ENCODE data around the gene DHX8. TPM values are rescaled to one million over a fixed set of nuclear protein-coding genes. Genes with fewer than 3 reads are reported as not detected.

The DHX8 gene
- total RNA-seq, 1 experiment from 2014 or later, result 66.8 TPM

DNA sequence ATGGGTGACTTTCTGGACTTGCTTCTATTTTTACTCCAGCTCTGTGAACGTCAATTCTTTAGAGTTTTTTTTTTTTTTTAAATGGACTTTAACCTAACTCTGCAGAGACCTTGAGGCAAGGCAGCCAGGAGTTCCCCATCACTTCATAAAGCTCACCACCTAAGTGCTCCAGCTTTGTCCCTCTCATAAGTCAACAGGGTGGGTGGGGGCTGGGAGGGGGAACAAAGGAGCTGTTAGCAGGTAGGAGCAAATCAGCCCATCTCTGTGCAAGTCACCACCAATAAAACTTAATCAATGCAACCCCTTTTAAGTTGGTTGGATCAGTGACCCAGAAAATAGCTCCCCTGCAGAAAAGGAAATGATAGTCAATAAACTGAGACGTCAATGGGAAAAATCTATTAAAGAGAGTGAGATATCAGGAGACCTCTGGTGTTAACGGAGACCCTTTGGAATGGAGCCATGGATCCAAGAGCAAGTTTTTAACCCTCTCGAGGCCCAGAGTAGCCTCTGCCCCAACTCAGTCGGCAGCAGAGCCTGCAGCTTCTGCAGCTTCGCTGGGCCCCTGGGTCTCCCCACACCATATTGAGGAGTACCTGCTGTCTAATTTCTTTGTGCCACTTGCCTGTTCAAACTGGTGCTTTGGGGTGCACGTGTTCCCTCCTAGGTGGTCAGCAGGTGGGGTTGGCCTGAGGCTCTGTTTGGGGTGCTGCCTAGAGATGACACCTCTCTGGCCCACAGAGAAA, 90.0 kb downstream of the DHX8 start:
- H3K27ac Mint-ChIP-seq (ENCODE audit: unreplicated experiment), result no peak overlapping the region
- Histone ChIP-seq H3K4me3 (ENCODE audit: low read depth, low read length) (no peak overlapping the region), H3K9me3 (no peaks in the 10 kb centered on the region), H3K4me1 (peaks cover 48% of the 10 kb centered on the region), H3K36me3 (ENCODE audit: control insufficient read depth, insufficient read depth, low read length) (no peaks in the 10 kb centered on the region; the same call in 1 of the 2 replicates), H3K27me3 (replicated peaks; ENCODE audit: control insufficient read depth, insufficient read depth, low read length) (no peaks in the 10 kb centered on the region)
- POLR2A ChIA-PET, result interaction anchor here (0.6 to 1.2 kb wide), 10 partner anchors 11 to 213 kb away, joined by 3 to 5 read pairs (median 3); no protein-coding TSS in a partner anchor
- H3K36me3 Mint-ChIP-seq (ENCODE audit: insufficient read depth, unreplicated experiment), result peaks cover 2% of the 10 kb centered on the region
- peaks cover 47% of the 10 kb centered on the region for H3K4me1 Mint-ChIP-seq (ENCODE audit: low read depth, unreplicated experiment)
- H3K9me3 Mint-ChIP-seq (ENCODE audit: unreplicated experiment), result no peaks in the 10 kb centered on the region
- DNase-seq, result peak in 1 of 2 experiments; percentile 60
- CTCF ChIA-PET, result interaction anchor here (0.6 to 7.8 kb wide), 12 partner anchors 11 to 186 kb away, joined by 3 to 208 read pairs (median 4); partner anchors contain the start of gene DHX8
- no peaks in the 10 kb centered on the region for H3K27me3 Mint-ChIP-seq (ENCODE audit: insufficient read depth, unreplicated experiment)
- no TSS peak for BruUV-seq (replicated peaks)
- TF ChIP-seq CTCF (IDR thresholded peaks at IDR 0.05; ENCODE audit: insufficient read depth in 1 of 2, low read depth in 1 of 2, low read length in 1 of 2, severe bottlenecking in 1 of 2, unreplicated experiment in 1 of 2), result no peak
- no peak overlapping the region for H3K4me3 Mint-ChIP-seq (ENCODE audit: unreplicated experiment)
- intact Hi-C loops (cut with micrococcal nuclease; ENCODE audit: unreplicated experiment), result no loop called here

GRCh38 chr17:43574348-43574747, 90.6 kb downstream of the DHX8 start:
- H3K36me3 ChIP-seq (ENCODE audit: control insufficient read depth, insufficient read depth, low read length), result no peaks in the 10 kb centered on the region; the same call in 1 of the 2 replicates
- Mint-ChIP-seq H3K4me1 (ENCODE audit: low read depth, unreplicated experiment) (peaks cover 53% of the 10 kb centered on the region), H3K36me3 (ENCODE audit: insufficient read depth, unreplicated experiment) (peaks cover 8% of the 10 kb centered on the region), H3K9me3 (ENCODE audit: unreplicated experiment) (no peaks in the 10 kb centered on the region), H3K4me3 (ENCODE audit: unreplicated experiment) (no peak overlapping the region), H3K27me3 (ENCODE audit: insufficient read depth, unreplicated experiment) (no peaks in the 10 kb centered on the region), H3K27ac (ENCODE audit: unreplicated experiment) (no peak overlapping the region)
- H3K4me3 ChIP-seq (ENCODE audit: low read depth, low read length), result no peak overlapping the region
- peaks cover 54% of the 10 kb centered on the region for H3K4me1 ChIP-seq
- POLR2A ChIA-PET, result interaction anchor here (0.6 to 1.0 kb wide), 3 partner anchors 47 to 187 kb away, joined by 3 read pairs; no protein-coding TSS in a partner anchor
- H3K27me3 ChIP-seq (replicated peaks; ENCODE audit: control insufficient read depth, insufficient read depth, low read length), result no peaks in the 10 kb centered on the region
- TF ChIP-seq CTCF (IDR thresholded peaks at IDR 0.05; ENCODE audit: insufficient read depth in 1 of 2, low read depth in 1 of 2, low read length in 1 of 2, severe bottlenecking in 1 of 2, unreplicated experiment in 1 of 2), result no peak
- DNase-seq, result no peak
- H3K9me3 ChIP-seq, result no peaks in the 10 kb centered on the region
- intact Hi-C loops (cut with micrococcal nuclease; ENCODE audit: unreplicated experiment), result no loop called here
- CTCF ChIA-PET, result interaction anchor here (0.9 to 7.8 kb wide), 5 partner anchors 10 to 185 kb away, joined by 3 to 208 read pairs (median 4); partner anchors contain the start of gene DHX8
- no TSS peak for BruUV-seq (replicated peaks)

DNA sequence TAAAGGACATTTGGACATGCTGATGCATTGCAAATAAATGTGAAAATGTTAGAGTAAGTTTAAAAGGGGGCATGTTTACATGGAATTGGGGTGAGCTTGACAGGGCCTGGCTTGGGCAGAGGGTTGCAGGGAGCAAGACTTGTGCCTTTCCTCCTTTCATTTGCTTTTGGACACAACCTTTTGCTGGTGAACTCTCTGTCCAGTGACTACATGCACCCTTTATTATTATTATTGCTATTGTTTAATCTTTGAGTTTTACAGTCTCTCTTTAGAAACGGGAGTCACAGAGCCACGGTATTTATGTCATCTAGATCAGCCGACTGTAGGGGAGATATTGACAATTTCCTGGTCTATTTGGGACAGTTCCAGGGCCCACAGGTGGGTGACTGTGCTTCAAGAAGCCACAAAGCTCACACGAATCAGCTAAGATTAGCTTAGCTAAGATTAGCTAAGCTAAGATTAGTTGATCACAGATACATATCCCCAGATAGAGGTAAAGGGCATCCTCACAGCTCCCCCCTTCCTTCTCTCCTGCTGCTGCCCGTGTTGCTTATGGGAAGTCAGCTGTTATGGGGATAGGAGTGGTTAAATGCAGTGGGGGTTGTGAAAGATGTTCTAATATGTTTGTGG, 91.2 kb downstream of the DHX8 start:
- BruUV-seq (replicated peaks), result no TSS peak
- no peaks in the 10 kb centered on the region for H3K27me3 Mint-ChIP-seq (ENCODE audit: insufficient read depth, unreplicated experiment)
- POLR2A ChIA-PET, result no interaction called here
- Histone ChIP-seq H3K4me3 (ENCODE audit: low read depth, low read length) (no peak overlapping the region), H3K4me1 (peaks cover 61% of the 10 kb centered on the region), H3K9me3 (no peaks in the 10 kb centered on the region), H3K36me3 (ENCODE audit: control insufficient read depth, insufficient read depth, low read length) (no peaks in the 10 kb centered on the region; the same call in 1 of the 2 replicates), H3K27me3 (replicated peaks; ENCODE audit: control insufficient read depth, insufficient read depth, low read length) (no peaks in the 10 kb centered on the region)
- peaks cover 53% of the 10 kb centered on the region for H3K4me1 Mint-ChIP-seq (ENCODE audit: low read depth, unreplicated experiment)
- H3K4me3 Mint-ChIP-seq (ENCODE audit: unreplicated experiment), result no peak overlapping the region
- no peak for TF ChIP-seq CTCF (IDR thresholded peaks at IDR 0.05; ENCODE audit: insufficient read depth in 1 of 2, low read depth in 1 of 2, low read length in 1 of 2, severe bottlenecking in 1 of 2, unreplicated experiment in 1 of 2)
- DNase-seq, result no peak
- CTCF ChIA-PET, result interaction anchor here (7.8 kb wide), 1 partner anchor 97 kb away, joined by 208 read pairs; no protein-coding TSS in a partner anchor
- intact Hi-C loops (cut with micrococcal nuclease; ENCODE audit: unreplicated experiment), result loop anchor here (5.0 kb wide), 1 partner anchor 52 kb away; no protein-coding TSS in a partner anchor
- no peak overlapping the region for H3K27ac Mint-ChIP-seq (ENCODE audit: unreplicated experiment)
- peaks cover 14% of the 10 kb centered on the region for H3K36me3 Mint-ChIP-seq (ENCODE audit: insufficient read depth, unreplicated experiment)
- H3K9me3 Mint-ChIP-seq (ENCODE audit: unreplicated experiment), result no peaks in the 10 kb centered on the region
